Keratinocyte (primary cell): ENCODE results near the gene IDI1. TPM values are rescaled to one million over a fixed set of nuclear protein-coding genes. Genes with fewer than 3 reads are reported as not detected.

Source experiments
- DNase-seq: peaks from one replicate; pipeline ENCODE4 v3.0.0-alpha.2; 2011; ENCODE audit warnings: low read depth, missing footprints, low spot score
- FAIRE-seq: peaks from 2 replicates; lab custom pipeline; 2011; peaks lifted over from hg19 to GRCh38; lab: Jason Lieb, UNC
- H2AFZ ChIP-seq: 2 replicates; pipeline ENCODE4 v1.6.0; 2012; ENCODE audit warnings: low read length, control low read depth, inconsistent platforms; ENCODE audit not compliant: control insufficient read depth
- H3K27ac ChIP-seq: 2 replicates; pipeline ENCODE4 v1.5.1; 2011; ENCODE audit warnings: low read length; ENCODE audit not compliant: control insufficient read depth, insufficient read depth
- H3K27me3 ChIP-seq: 3 replicates; pipeline ENCODE4 v1.6.0; 2011; ENCODE audit warnings: low read length; ENCODE audit not compliant: control insufficient read depth, insufficient read depth; ENCODE audit errors: extremely low read depth
- H3K36me3 ChIP-seq, 2 experiments: 2 replicates in 1 of 2; 3 replicates in 1 of 2; pipeline ENCODE4 v1.5.1; 2011; ENCODE audit warnings: low read length in 2 of 2, mild to moderate bottlenecking in 1 of 2; ENCODE audit not compliant: control insufficient read depth in 2 of 2, insufficient read depth in 2 of 2; ENCODE audit errors: extremely low read depth in 1 of 2
- H3K4me1 ChIP-seq: 3 replicates; pipeline ENCODE4 v1.5.1; 2011; ENCODE audit warnings: low read length; ENCODE audit not compliant: control insufficient read depth, insufficient read depth; ENCODE audit errors: extremely low read depth
- H3K4me2 ChIP-seq: 3 replicates; pipeline ENCODE4 v1.6.0; 2011; ENCODE audit warnings: low read depth, low read length; ENCODE audit not compliant: control insufficient read depth, insufficient read depth; ENCODE audit errors: extremely low read depth
- H3K4me3 ChIP-seq, 3 experiments: fragments of 200-600 bp in 1 of 3; sonication (generic) in 1 of 3; 2 replicates in 2 of 3; 3 replicates in 1 of 3; pipeline ENCODE4 v1.5.1; 2011 to 2016; ENCODE audit warnings: low read length in 3 of 3, mild to moderate bottlenecking in 3 of 3, control low read depth in 2 of 3, inconsistent platforms in 1 of 3, low read depth in 1 of 3, mixed read lengths in 1 of 3, mixed run types in 1 of 3, moderate library complexity in 1 of 3; ENCODE audit not compliant: control insufficient read depth in 2 of 3, insufficient read depth in 2 of 3; ENCODE audit errors: extremely low read depth in 1 of 3
- H3K79me2 ChIP-seq: 2 replicates; pipeline ENCODE4 v1.6.0; 2012; ENCODE audit warnings: low read length; ENCODE audit not compliant: control insufficient read depth, insufficient read depth
- H3K9ac ChIP-seq: 3 replicates; pipeline ENCODE4 v1.6.0; 2011; ENCODE audit warnings: low read length; ENCODE audit not compliant: control insufficient read depth, insufficient read depth; ENCODE audit errors: extremely low read depth
- H3K9me1 ChIP-seq: 3 replicates; pipeline ENCODE4 v1.6.0; 2011; ENCODE audit warnings: low read length; ENCODE audit not compliant: control insufficient read depth, insufficient read depth; ENCODE audit errors: extremely low read depth
- H3K9me3 ChIP-seq: 2 replicates; pipeline ENCODE4 v1.5.1; 2012; ENCODE audit warnings: low read depth, low read length; ENCODE audit not compliant: control insufficient read depth
- H4K20me1 ChIP-seq: 3 replicates; pipeline ENCODE4 v1.6.0; 2011; ENCODE audit warnings: low read length; ENCODE audit not compliant: control insufficient read depth, insufficient read depth; ENCODE audit errors: extremely low read depth
- EZH2 ChIP-seq: IDR thresholded peaks from one replicate; pipeline ENCODE4 v1.6.1; 2012; ENCODE audit warnings: inconsistent platforms, mild to moderate bottlenecking, low read length, moderate library complexity
- dilution Hi-C: fragments of 300-500 bp; cut with MboI; formaldehyde crosslinking; loops from one replicate; pipeline ENCODE4 v1.7.0; 2020; ENCODE audit warnings: low sequenced_read_pairs; ENCODE audit not compliant: extremely low pct_ligation_motif_present
- polyA plus RNA-seq, 5 experiments: library from polyadenylated mRNA; depleted of rRNA in 3 of 5; stranded (reverse) in 3 of 5; stranded (forward) in 1 of 5; unstranded in 1 of 5; fragments of >200 nt; gene quantifications; 1 replicate in 1 of 5; 2 replicates in 3 of 5; 3 replicates in 1 of 5; pipeline versions ENCODE4 v1.2.1 to v1.2.3, GENCODE V29; 2011 to 2012; ENCODE audit warnings: missing spikeins in 2 of 5, low read depth in 1 of 5, low replicate concordance in 1 of 5
- TF ChIP-seq, protein P1 (sequence below), 3 experiments: IDR thresholded peaks in 1 of 3; conservative IDR thresholded peaks in 1 of 3; optimal IDR thresholded peaks in 1 of 3; 2 replicates in 2 of 3; 3 replicates in 1 of 3; pipeline versions ENCODE3 to v1.5.1; 2011; ENCODE audit warnings: low read length in 3 of 3, mild to moderate bottlenecking in 3 of 3, moderate library complexity in 2 of 3, control low read depth in 1 of 3, inconsistent platforms in 1 of 3; ENCODE audit not compliant: insufficient read depth in 2 of 3; ENCODE audit errors: extremely low read depth in 1 of 3

IDI1 gene
- polyA plus RNA-seq, 1 donor (not counting 4 experiments of a cell fraction or from before 2014, with no cell fraction given) = 298 TPM

DNA sequence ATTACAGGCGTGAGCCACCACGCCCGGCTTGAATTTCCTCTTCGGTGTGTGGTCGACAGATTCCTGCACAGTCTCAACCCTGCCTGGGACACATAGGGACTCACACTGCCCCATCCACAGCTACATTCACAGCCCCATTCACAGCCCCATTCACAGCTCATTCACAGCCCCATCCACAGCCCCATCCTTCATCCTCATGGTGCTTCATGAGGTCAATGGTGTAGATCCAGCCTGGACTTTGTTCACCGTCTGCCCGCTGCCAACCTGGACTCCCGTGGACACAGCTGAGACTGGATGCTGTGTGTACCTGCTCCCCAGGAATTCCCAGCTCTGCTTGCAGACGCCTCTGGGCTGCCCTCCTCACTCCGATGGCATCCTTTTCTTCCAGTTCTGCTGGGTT, 28.5 kb downstream of the IDI1 start:
- Histone ChIP-seq H3K9me1 (no peaks in the 10 kb centered on the region), H3K4me2 (no peak overlapping the region), H3K4me3 (no peak overlapping the region), H2AFZ (no peak overlapping the region), H3K27me3 (no peaks in the 10 kb centered on the region), H3K9ac (no peak overlapping the region), H3K27ac (no peak overlapping the region), H3K79me2 (no peaks in the 10 kb centered on the region), H3K9me3 (no peaks in the 10 kb centered on the region), H3K36me3 (peaks cover 20 to 31% of the 10 kb centered on the region in 2 experiments), H4K20me1 (no peaks in the 10 kb centered on the region), H3K4me1 (no peaks in the 10 kb centered on the region)
- no peak for TF ChIP-seq EZH2
- TF ChIP-seq, protein P1, sequence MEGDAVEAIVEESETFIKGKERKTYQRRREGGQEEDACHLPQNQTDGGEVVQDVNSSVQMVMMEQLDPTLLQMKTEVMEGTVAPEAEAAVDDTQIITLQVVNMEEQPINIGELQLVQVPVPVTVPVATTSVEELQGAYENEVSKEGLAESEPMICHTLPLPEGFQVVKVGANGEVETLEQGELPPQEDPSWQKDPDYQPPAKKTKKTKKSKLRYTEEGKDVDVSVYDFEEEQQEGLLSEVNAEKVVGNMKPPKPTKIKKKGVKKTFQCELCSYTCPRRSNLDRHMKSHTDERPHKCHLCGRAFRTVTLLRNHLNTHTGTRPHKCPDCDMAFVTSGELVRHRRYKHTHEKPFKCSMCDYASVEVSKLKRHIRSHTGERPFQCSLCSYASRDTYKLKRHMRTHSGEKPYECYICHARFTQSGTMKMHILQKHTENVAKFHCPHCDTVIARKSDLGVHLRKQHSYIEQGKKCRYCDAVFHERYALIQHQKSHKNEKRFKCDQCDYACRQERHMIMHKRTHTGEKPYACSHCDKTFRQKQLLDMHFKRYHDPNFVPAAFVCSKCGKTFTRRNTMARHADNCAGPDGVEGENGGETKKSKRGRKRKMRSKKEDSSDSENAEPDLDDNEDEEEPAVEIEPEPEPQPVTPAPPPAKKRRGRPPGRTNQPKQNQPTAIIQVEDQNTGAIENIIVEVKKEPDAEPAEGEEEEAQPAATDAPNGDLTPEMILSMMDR (optimal IDR thresholded peaks at IDR 0.05 in 1 of 3, IDR thresholded peaks at IDR 0.05 in 1 of 3, conservative IDR thresholded peaks at IDR 0.05 in 1 of 3; ENCODE audit: extremely low read depth in 1 of 3, insufficient read depth in 2 of 3, low read length in 3 of 3) = no peak
- no peak for FAIRE-seq
- dilution Hi-C loops = no loop called here
- DNase-seq = no peak

DNA sequence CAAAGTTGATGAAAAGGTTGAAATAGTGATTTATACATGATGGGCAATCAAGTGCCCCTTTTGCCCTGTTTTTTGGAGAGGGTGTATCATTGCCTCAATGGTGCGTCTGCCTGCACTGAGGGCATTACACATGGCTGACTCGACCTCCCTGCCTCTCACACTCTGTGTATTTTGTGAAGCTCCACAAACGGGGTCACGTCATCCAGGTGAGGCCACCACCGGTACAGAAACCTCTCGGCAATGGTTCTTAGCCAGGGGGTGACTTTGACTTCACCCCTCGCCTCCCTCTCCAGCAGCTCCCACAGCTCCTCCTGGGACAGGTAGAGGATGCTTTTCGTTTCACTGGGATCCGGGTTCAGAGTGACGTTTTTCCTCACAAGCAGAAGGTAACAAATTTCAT, 29.6 kb downstream of the IDI1 start:
- TF ChIP-seq EZH2 = no peak
- TF ChIP-seq, protein P1 (optimal IDR thresholded peaks at IDR 0.05 in 1 of 3, IDR thresholded peaks at IDR 0.05 in 1 of 3, conservative IDR thresholded peaks at IDR 0.05 in 1 of 3; ENCODE audit: extremely low read depth in 1 of 3, insufficient read depth in 2 of 3, low read length in 3 of 3) = no peak
- dilution Hi-C loops = no loop called here
- H2AFZ ChIP-seq = no peak overlapping the region
- no peaks in the 10 kb centered on the region for H3K4me1 ChIP-seq
- H3K27me3 ChIP-seq = no peaks in the 10 kb centered on the region
- H3K27ac ChIP-seq = no peak overlapping the region
- H3K9me1 ChIP-seq = no peaks in the 10 kb centered on the region
- H3K79me2 ChIP-seq = peaks cover 2% of the 10 kb centered on the region
- H3K9ac ChIP-seq = no peak overlapping the region
- H3K36me3 ChIP-seq = peaks cover 25 to 38% of the 10 kb centered on the region in 2 experiments
- DNase-seq = no peak
- H3K4me2 ChIP-seq = no peak overlapping the region
- no peak overlapping the region for H3K4me3 ChIP-seq
- FAIRE-seq = no peak
- H4K20me1 ChIP-seq = no peaks in the 10 kb centered on the region
- no peaks in the 10 kb centered on the region for H3K9me3 ChIP-seq
